Activated CD4-positive, alpha-beta T cell treated with anti-CD3 and anti-CD28 coated beads, Interleukin-2, amount 10 ng/mL, durations not matched to agents 7 days and 5 days (primary cell): ENCODE results near the gene ZNF543. TPM values are rescaled to one million over a fixed set of nuclear protein-coding genes. Genes with fewer than 3 reads are reported as not detected.

ENCODE experiments used
- CTCF ChIA-PET: fragments of 350-600 bp; sonication (Branson Sonifier 250); formaldehyde crosslinking; loops from one replicate; lab custom pipeline; 2021; ENCODE audit warnings: antibody characterized with exemption; lab: Charles Lee
- POLR2A ChIA-PET: fragments of 350-600 bp; sonication (Branson Sonifier 250); formaldehyde crosslinking; loops from one replicate; lab custom pipeline; 2021; ENCODE audit warnings: antibody characterized with exemption; lab: Charles Lee
- DNase-seq: peaks from one replicate; pipeline ENCODE4 v3.0.0-alpha.2; 2020
- H3K27ac Mint-ChIP-seq: one replicate; pipeline ENCODE4 v1.8.0; 2021; ENCODE audit warnings: mild to moderate bottlenecking, moderate library complexity, mixed read lengths
- H3K27me3 Mint-ChIP-seq: one replicate; pipeline ENCODE4 v1.8.0; 2021; ENCODE audit warnings: mixed read lengths
- H3K36me3 Mint-ChIP-seq: one replicate; pipeline ENCODE4 v1.8.0; 2021; ENCODE audit warnings: low read depth, mixed read lengths
- H3K4me1 Mint-ChIP-seq: one replicate; pipeline ENCODE4 v1.8.0; 2021; ENCODE audit warnings: mixed read lengths
- H3K4me3 Mint-ChIP-seq: one replicate; pipeline ENCODE4 v1.8.0; 2021; ENCODE audit warnings: mild to moderate bottlenecking, moderate library complexity, mixed read lengths
- H3K9me3 Mint-ChIP-seq: one replicate; pipeline ENCODE4 v1.8.0; 2021; ENCODE audit warnings: mixed read lengths
- total RNA-seq, 2 experiments: library from RNA; stranded (reverse); gene quantifications; one replicate each; pipeline ENCODE4 v1.2.3, GENCODE V29; 2021

Gene ZNF543
- total RNA-seq, 2 experiments from 2014 or later, result 8.7 to 9.1 TPM

- POLR2A ChIA-PET, result no interaction called here
- Mint-ChIP-seq H3K4me1 (no peaks in the 10 kb centered on the region), H3K36me3 (peaks cover 44% of the 10 kb centered on the region), H3K27me3 (no peaks in the 10 kb centered on the region), H3K27ac (no peak overlapping the region), H3K4me3 (no peak overlapping the region), H3K9me3 (peaks cover 38% of the 10 kb centered on the region)
- no peak for DNase-seq
- CTCF ChIA-PET, result no interaction called here
Observed at GRCh38 chr19:57334191-57334590, 13.9 kb downstream of the ZNF543 start.

GRCh38 chr19:57338877-57339276 is 18.6 kb downstream of the ZNF543 start:
- H3K27me3 Mint-ChIP-seq, result no peaks in the 10 kb centered on the region
- no peak for DNase-seq
- CTCF ChIA-PET, result no interaction called here
- POLR2A ChIA-PET, result interaction anchor here (0.6 kb wide), 1 partner anchor 16 kb away, joined by 3 read pairs; no protein-coding TSS in a partner anchor
- H3K9me3 Mint-ChIP-seq, result peaks cover 27% of the 10 kb centered on the region
- peaks cover 20% of the 10 kb centered on the region for H3K36me3 Mint-ChIP-seq
- no peak overlapping the region for H3K4me3 Mint-ChIP-seq
- H3K27ac Mint-ChIP-seq, result no peak overlapping the region
- no peaks in the 10 kb centered on the region for H3K4me1 Mint-ChIP-seq

- CTCF ChIA-PET, result no interaction called here
- DNase-seq, result no peak
- H3K36me3 Mint-ChIP-seq, result peaks cover 7% of the 10 kb centered on the region
- no peak overlapping the region for H3K27ac Mint-ChIP-seq
- peaks cover 14% of the 10 kb centered on the region for H3K9me3 Mint-ChIP-seq
- H3K4me1 Mint-ChIP-seq, result no peaks in the 10 kb centered on the region
- POLR2A ChIA-PET, result no interaction called here
- H3K4me3 Mint-ChIP-seq, result no peak overlapping the region
- H3K27me3 Mint-ChIP-seq, result no peaks in the 10 kb centered on the region
Observed at GRCh38 chr19:57342582-57342981, 22.3 kb downstream of the ZNF543 start.

GRCh38 chr19:57348136-57348535 is 27.9 kb downstream of the ZNF543 start:
- H3K4me1 Mint-ChIP-seq, result peaks cover 29% of the 10 kb centered on the region
- H3K27ac Mint-ChIP-seq, result no peak overlapping the region
- H3K9me3 Mint-ChIP-seq, result peaks cover 16% of the 10 kb centered on the region
- no peaks in the 10 kb centered on the region for H3K27me3 Mint-ChIP-seq
- H3K36me3 Mint-ChIP-seq, result peaks cover 31% of the 10 kb centered on the region
- H3K4me3 Mint-ChIP-seq, result no peak overlapping the region
- ChIA-PET CTCF (no interaction called here), POLR2A (no interaction called here)
- DNase-seq, result no peak

- ChIA-PET CTCF (interaction anchor here (1.4 kb wide), 1 partner anchor 565 kb away, joined by 3 read pairs; the partner anchor contains the start of gene ZNF417), POLR2A (interaction anchor here (0.6 kb wide), 1 partner anchor 572 kb away, joined by 4 read pairs; no protein-coding TSS in a partner anchor)
- H3K27ac Mint-ChIP-seq, result peak within 1 kb of the TSS; percentile 93
- H3K9me3 Mint-ChIP-seq, result peaks cover 41% of the 10 kb centered on the region
- peak; percentile 93 for DNase-seq
- peak within 1 kb of the TSS; percentile 84 for H3K4me3 Mint-ChIP-seq
- no peaks in the 10 kb centered on the region for H3K27me3 Mint-ChIP-seq
- H3K4me1 Mint-ChIP-seq, result peaks cover 34% of the 10 kb centered on the region
- H3K36me3 Mint-ChIP-seq, result peaks cover 61% of the 10 kb centered on the region
Observed at GRCh38 chr19:57350877-57351805, 30.9 kb downstream of the ZNF543 start, which contains the start of gene ZNF304. TSS of gene ZNF304 (plus strand) at chr19:57351271. CDS start at chr19:57351665, 394 bp downstream.

- H3K9me3 Mint-ChIP-seq, result peaks cover 45% of the 10 kb centered on the region
- peaks cover 69% of the 10 kb centered on the region for H3K36me3 Mint-ChIP-seq
- POLR2A ChIA-PET, result no interaction called here
- CTCF ChIA-PET, result no interaction called here
- H3K27me3 Mint-ChIP-seq, result no peaks in the 10 kb centered on the region
- H3K4me1 Mint-ChIP-seq, result peaks cover 34% of the 10 kb centered on the region
- H3K4me3 Mint-ChIP-seq, result peak overlapping the region; percentile 84
- DNase-seq, result no peak
- peak overlapping the region; percentile 93 for H3K27ac Mint-ChIP-seq
Observed at GRCh38 chr19:57351867-57352266, 31.6 kb downstream of the ZNF543 start.

GRCh38 chr19:57355916-57356315 is 35.6 kb downstream of the ZNF543 start:
- no peak overlapping the region for H3K27ac Mint-ChIP-seq
- H3K27me3 Mint-ChIP-seq, result no peaks in the 10 kb centered on the region
- peaks cover 88% of the 10 kb centered on the region for H3K36me3 Mint-ChIP-seq
- H3K9me3 Mint-ChIP-seq, result peaks cover 58% of the 10 kb centered on the region
- no peak for DNase-seq
- ChIA-PET POLR2A (no interaction called here), CTCF (interaction anchor here (1.2 kb wide), 1 partner anchor 34 kb away, joined by 4 read pairs; the partner anchor contains the start of gene ZNF548)
- H3K4me1 Mint-ChIP-seq, result peaks cover 27% of the 10 kb centered on the region
- no peak overlapping the region for H3K4me3 Mint-ChIP-seq

- Mint-ChIP-seq H3K27ac (no peak overlapping the region), H3K36me3 (peaks cover 77% of the 10 kb centered on the region), H3K4me3 (no peak overlapping the region), H3K27me3 (no peaks in the 10 kb centered on the region), H3K4me1 (peaks cover 12% of the 10 kb centered on the region), H3K9me3 (peaks cover 60% of the 10 kb centered on the region)
- DNase-seq, result no peak
- CTCF ChIA-PET, result interaction anchor here (1.3 kb wide), 1 partner anchor 32 kb away, joined by 5 read pairs; the partner anchor contains the start of gene ZNF548
- POLR2A ChIA-PET, result no interaction called here
Observed at GRCh38 chr19:57357406-57357805, 37.1 kb downstream of the ZNF543 start.

GRCh38 chr19:57359300-57359699 is 39.0 kb downstream of the ZNF543 start:
- H3K27me3 Mint-ChIP-seq, result no peaks in the 10 kb centered on the region
- CTCF ChIA-PET, result no interaction called here
- H3K9me3 Mint-ChIP-seq, result peaks cover 52% of the 10 kb centered on the region
- peaks cover 15% of the 10 kb centered on the region for H3K4me1 Mint-ChIP-seq
- no peak for DNase-seq
- H3K36me3 Mint-ChIP-seq, result peaks cover 71% of the 10 kb centered on the region
- POLR2A ChIA-PET, result no interaction called here
- H3K4me3 Mint-ChIP-seq, result no peak overlapping the region
- no peak overlapping the region for H3K27ac Mint-ChIP-seq

- CTCF ChIA-PET, result interaction anchor here (0.5 kb wide), 1 partner anchor 9 kb away, joined by 3 read pairs; no protein-coding TSS in a partner anchor
- Mint-ChIP-seq H3K4me1 (peaks cover 15% of the 10 kb centered on the region), H3K4me3 (peak overlapping the region; percentile 88), H3K36me3 (peaks cover 53% of the 10 kb centered on the region), H3K27me3 (no peaks in the 10 kb centered on the region), H3K27ac (peak overlapping the region; percentile 98), H3K9me3 (peaks cover 35% of the 10 kb centered on the region)
- DNase-seq, result no peak
- POLR2A ChIA-PET, result interaction anchor here (0.6 kb wide), 1 partner anchor 217 kb away, joined by 3 read pairs; the partner anchor contains the start of gene ZNF416
Observed at GRCh38 chr19:57362419-57362818, 42.1 kb downstream of the ZNF543 start.

- Mint-ChIP-seq H3K36me3 (peaks cover 50% of the 10 kb centered on the region), H3K9me3 (peaks cover 31% of the 10 kb centered on the region), H3K27me3 (no peaks in the 10 kb centered on the region), H3K27ac (peak within 1 kb of the TSS; percentile 98), H3K4me1 (peaks cover 15% of the 10 kb centered on the region), H3K4me3 (peak within 1 kb of the TSS; percentile 88)
- DNase-seq, result peak; percentile 99
- ChIA-PET POLR2A (interaction anchor here (0.7 kb wide), 1 partner anchor 432 kb away, joined by 3 read pairs; no protein-coding TSS in a partner anchor), CTCF (interaction anchor here (0.5 to 1.3 kb wide), 3 partner anchors 10 to 26 kb away, joined by 3 to 5 read pairs (median 3); partner anchors contain the start of gene ZNF548)
Observed at GRCh38 chr19:57362997-57363687, 42.9 kb downstream of the ZNF543 start, which contains the start of the genes TRAPPC2B and ZNF547. TSS of gene TRAPPC2B (plus strand) at chr19:57363551. CDS start at chr19:57364834, 1,283 bp downstream. TSS of gene ZNF547 (plus strand) at chr19:57363551. CDS start at chr19:57368556, 5,005 bp downstream.

GRCh38 chr19:57363688-57364181 is 43.5 kb downstream of the ZNF543 start:
- POLR2A ChIA-PET, result no interaction called here
- Mint-ChIP-seq H3K9me3 (peaks cover 30% of the 10 kb centered on the region), H3K27me3 (no peaks in the 10 kb centered on the region), H3K36me3 (peaks cover 49% of the 10 kb centered on the region), H3K4me1 (peaks cover 15% of the 10 kb centered on the region), H3K4me3 (peak overlapping the region; percentile 88), H3K27ac (peak overlapping the region; percentile 98)
- CTCF ChIA-PET, result interaction anchor here (0.7 to 1.3 kb wide), 2 partner anchors 23 to 26 kb away, joined by 3 to 5 read pairs; partner anchors contain the start of gene ZNF548
- no peak for DNase-seq
